ENCODE results near the gene RARG.
A peak's percentile ranks its signal among the peaks of the same experiment; 100 is the strongest.

RARG gene

GRCh38 chr12:53223389-53224060 is 8.5 kb downstream of the RARG start:
- Histone ChIP-seq H3K27me3 (ENCODE audit: control insufficient read depth, insufficient read depth, low read length, poor library complexity, severe bottlenecking) (peaks cover 10% of the 10 kb centered on the region), H3K27ac (ENCODE audit: insufficient read depth, low read depth, low read length, poor library complexity, severe bottlenecking) (no peak overlapping the region), H3K4me1 (ENCODE audit: control insufficient read depth, insufficient read depth, low read length) (peaks cover 48% of the 10 kb centered on the region), H3K36me3 (ENCODE audit: control insufficient read depth, insufficient read depth, low read length) (no peaks in the 10 kb centered on the region), H3K4me3 (ENCODE audit: insufficient read depth, low read depth, low read length) (no peak overlapping the region), H3K9me3 (ENCODE audit: control insufficient read depth, low read length) (no peaks in the 10 kb centered on the region)
- 11 to 12% methylated on average over 16 of the region's 16 CpGs for WGBS, 2 experiments

GRCh38 chr12:53222806-53223261 is 9.2 kb downstream of the RARG start:
- peaks cover 10% of the 10 kb centered on the region for H3K27me3 ChIP-seq (ENCODE audit: control insufficient read depth, insufficient read depth, low read length, poor library complexity, severe bottlenecking)
- H3K36me3 ChIP-seq (ENCODE audit: control insufficient read depth, insufficient read depth, low read length), result no peaks in the 10 kb centered on the region
- 39 to 48% methylated on average over 4 of the region's 4 CpGs for WGBS, 2 experiments
- H3K4me1 ChIP-seq (ENCODE audit: control insufficient read depth, insufficient read depth, low read length), result peaks cover 55% of the 10 kb centered on the region
- H3K9me3 ChIP-seq (ENCODE audit: control insufficient read depth, low read length), result no peaks in the 10 kb centered on the region
- H3K4me3 ChIP-seq (ENCODE audit: insufficient read depth, low read depth, low read length), result peak overlapping the region; percentile 33
- H3K27ac ChIP-seq (ENCODE audit: insufficient read depth, low read depth, low read length, poor library complexity, severe bottlenecking), result no peak overlapping the region

- peak overlapping the region; percentile 92 for H3K27ac ChIP-seq (ENCODE audit: insufficient read depth, low read depth, low read length, poor library complexity, severe bottlenecking)
- H3K4me3 ChIP-seq (ENCODE audit: insufficient read depth, low read depth, low read length), result peak overlapping the region; percentile 33
- whole genome bisulfite sequencing, 2 experiments, result 29 to 36% methylated on average over 4 of the region's 5 CpGs
- H3K9me3 ChIP-seq (ENCODE audit: control insufficient read depth, low read length), result no peaks in the 10 kb centered on the region
- no peaks in the 10 kb centered on the region for H3K36me3 ChIP-seq (ENCODE audit: control insufficient read depth, insufficient read depth, low read length)
- peaks cover 11% of the 10 kb centered on the region for H3K27me3 ChIP-seq (ENCODE audit: control insufficient read depth, insufficient read depth, low read length, poor library complexity, severe bottlenecking)
- peaks cover 60% of the 10 kb centered on the region for H3K4me1 ChIP-seq (ENCODE audit: control insufficient read depth, insufficient read depth, low read length)
Observed at GRCh38 chr12:53222170-53222721, 9.8 kb downstream of the RARG start.

- WGBS, 2 experiments, result 0 to 1% methylated on average over 72 of the region's 72 CpGs
- H3K27ac ChIP-seq (ENCODE audit: insufficient read depth, low read depth, low read length, poor library complexity, severe bottlenecking), result peak overlapping the region; percentile 92
- peaks cover 16% of the 10 kb centered on the region for H3K27me3 ChIP-seq (ENCODE audit: control insufficient read depth, insufficient read depth, low read length, poor library complexity, severe bottlenecking)
- no peaks in the 10 kb centered on the region for H3K9me3 ChIP-seq (ENCODE audit: control insufficient read depth, low read length)
- H3K4me3 ChIP-seq (ENCODE audit: insufficient read depth, low read depth, low read length), result peak overlapping the region; percentile 33
- no peaks in the 10 kb centered on the region for H3K36me3 ChIP-seq (ENCODE audit: control insufficient read depth, insufficient read depth, low read length)
- H3K4me1 ChIP-seq (ENCODE audit: control insufficient read depth, insufficient read depth, low read length), result peaks cover 68% of the 10 kb centered on the region
Observed at GRCh38 chr12:53221203-53222080, 10.6 kb downstream of the RARG start.

GRCh38 chr12:53220694-53221202 is 11.3 kb downstream of the RARG start:
- H3K27ac ChIP-seq (ENCODE audit: insufficient read depth, low read depth, low read length, poor library complexity, severe bottlenecking), result peak overlapping the region; percentile 92
- 0% methylated on average over 42 of the region's 42 CpGs for WGBS, 2 experiments
- peaks cover 16% of the 10 kb centered on the region for H3K27me3 ChIP-seq (ENCODE audit: control insufficient read depth, insufficient read depth, low read length, poor library complexity, severe bottlenecking)
- no peaks in the 10 kb centered on the region for H3K36me3 ChIP-seq (ENCODE audit: control insufficient read depth, insufficient read depth, low read length)
- no peaks in the 10 kb centered on the region for H3K9me3 ChIP-seq (ENCODE audit: control insufficient read depth, low read length)
- H3K4me3 ChIP-seq (ENCODE audit: insufficient read depth, low read depth, low read length), result peak overlapping the region; percentile 72
- H3K4me1 ChIP-seq (ENCODE audit: control insufficient read depth, insufficient read depth, low read length), result peaks cover 70% of the 10 kb centered on the region

- WGBS, 2 experiments, result 0% methylated on average over 49 to 52 of the region's 53 CpGs
Observed at GRCh38 chr12:53219956-53220693, 11.9 kb downstream of the RARG start.

GRCh38 chr12:53219292-53219955 is 12.6 kb downstream of the RARG start:
- Histone ChIP-seq H3K9me3 (ENCODE audit: control insufficient read depth, low read length) (no peaks in the 10 kb centered on the region), H3K27me3 (ENCODE audit: control insufficient read depth, insufficient read depth, low read length, poor library complexity, severe bottlenecking) (peaks cover 16% of the 10 kb centered on the region), H3K36me3 (ENCODE audit: control insufficient read depth, insufficient read depth, low read length) (peaks cover 3% of the 10 kb centered on the region), H3K4me3 (ENCODE audit: insufficient read depth, low read depth, low read length) (peak overlapping the region; percentile 72), H3K4me1 (ENCODE audit: control insufficient read depth, insufficient read depth, low read length) (peaks cover 57% of the 10 kb centered on the region), H3K27ac (ENCODE audit: insufficient read depth, low read depth, low read length, poor library complexity, severe bottlenecking) (no peak overlapping the region)
- 1 to 2% methylated on average over 27 of the region's 27 CpGs for WGBS, 2 experiments

More at GRCh38 chr12:53219956-53220693, 11.9 kb downstream of the RARG start:
- Histone ChIP-seq H3K4me1 (ENCODE audit: control insufficient read depth, insufficient read depth, low read length) (peaks cover 64% of the 10 kb centered on the region), H3K9me3 (ENCODE audit: control insufficient read depth, low read length) (no peaks in the 10 kb centered on the region), H3K27me3 (ENCODE audit: control insufficient read depth, insufficient read depth, low read length, poor library complexity, severe bottlenecking) (peaks cover 16% of the 10 kb centered on the region), H3K27ac (ENCODE audit: insufficient read depth, low read depth, low read length, poor library complexity, severe bottlenecking) (peak overlapping the region; percentile 73), H3K4me3 (ENCODE audit: insufficient read depth, low read depth, low read length) (peak overlapping the region; percentile 72), H3K36me3 (ENCODE audit: control insufficient read depth, insufficient read depth, low read length) (no peaks in the 10 kb centered on the region)

- no peaks in the 10 kb centered on the region for H3K9me3 ChIP-seq (ENCODE audit: control insufficient read depth, low read length)
- peaks cover 16% of the 10 kb centered on the region for H3K27me3 ChIP-seq (ENCODE audit: control insufficient read depth, insufficient read depth, low read length, poor library complexity, severe bottlenecking)
- no peak overlapping the region for H3K27ac ChIP-seq (ENCODE audit: insufficient read depth, low read depth, low read length, poor library complexity, severe bottlenecking)
- H3K36me3 ChIP-seq (ENCODE audit: control insufficient read depth, insufficient read depth, low read length), result peaks cover 9% of the 10 kb centered on the region
- peak overlapping the region; percentile 72 for H3K4me3 ChIP-seq (ENCODE audit: insufficient read depth, low read depth, low read length)
- WGBS, 2 experiments, result 2 to 3% methylated on average over 25 to 30 of the region's 30 CpGs
- H3K4me1 ChIP-seq (ENCODE audit: control insufficient read depth, insufficient read depth, low read length), result peaks cover 50% of the 10 kb centered on the region
Observed at GRCh38 chr12:53218551-53219291, 13.3 kb downstream of the RARG start.

- 10 to 13% methylated on average over 3 of the region's 3 CpGs for WGBS, 2 experiments
- H3K4me1 ChIP-seq (ENCODE audit: control insufficient read depth, insufficient read depth, low read length), result peaks cover 42% of the 10 kb centered on the region
- peaks cover 9% of the 10 kb centered on the region for H3K36me3 ChIP-seq (ENCODE audit: control insufficient read depth, insufficient read depth, low read length)
- H3K4me3 ChIP-seq (ENCODE audit: insufficient read depth, low read depth, low read length), result peak overlapping the region; percentile 72
- no peaks in the 10 kb centered on the region for H3K9me3 ChIP-seq (ENCODE audit: control insufficient read depth, low read length)
- peaks cover 16% of the 10 kb centered on the region for H3K27me3 ChIP-seq (ENCODE audit: control insufficient read depth, insufficient read depth, low read length, poor library complexity, severe bottlenecking)
- H3K27ac ChIP-seq (ENCODE audit: insufficient read depth, low read depth, low read length, poor library complexity, severe bottlenecking), result peak overlapping the region; percentile 39
Observed at GRCh38 chr12:53217931-53218307, 14.1 kb downstream of the RARG start.

Measured in ectodermal cell (in vitro differentiated cells).